ENCODE data around the gene IL36B. TPM values are rescaled to one million over a fixed set of nuclear protein-coding genes. Genes with fewer than 3 reads are reported as not detected.

Gene IL36B
- total RNA-seq, 4 donors from 2014 or later = not detected

- H3K4me1 ChIP-seq = no peaks in the 10 kb centered on the region
- no peaks in the 10 kb centered on the region for H3K27me3 ChIP-seq
- no peak overlapping the region for H3K4me3 ChIP-seq
- no peak for TF ChIP-seq CTCF (IDR thresholded peaks at IDR 0.05)
- no peak for TF ChIP-seq POLR2A (IDR thresholded peaks at IDR 0.05)
- H3K27ac ChIP-seq = no peak overlapping the region
- no peak for DNase-seq
- peaks cover 0 to 9% (median 0%) of the 10 kb centered on the region in 4 donors for H3K9me3 ChIP-seq
- no peaks in the 10 kb centered on the region for H3K36me3 ChIP-seq
Measured at GRCh38 chr2:113056521-113056920, 3.9 kb upstream of the IL36B start.

- no peaks in the 10 kb centered on the region for H3K4me1 ChIP-seq
- no peak overlapping the region for H3K4me3 ChIP-seq
- peaks cover 0 to 9% (median 0%) of the 10 kb centered on the region in 4 donors for H3K9me3 ChIP-seq
- TF ChIP-seq POLR2A (IDR thresholded peaks at IDR 0.05) (no peak), CTCF (IDR thresholded peaks at IDR 0.05) (no peak)
- no peaks in the 10 kb centered on the region for H3K27me3 ChIP-seq
- DNase-seq = no peak
- H3K27ac ChIP-seq = no peak overlapping the region
- no peaks in the 10 kb centered on the region for H3K36me3 ChIP-seq
Measured at GRCh38 chr2:113054066-113054465, 1.4 kb upstream of the IL36B start.

- Histone ChIP-seq H3K4me1 (no peaks in the 10 kb centered on the region), H3K27ac (no peak overlapping the region), H3K27me3 (no peaks in the 10 kb centered on the region), H3K4me3 (no peak overlapping the region), H3K36me3 (no peaks in the 10 kb centered on the region), H3K9me3 (peaks cover 0 to 9% (median 0%) of the 10 kb centered on the region in 4 donors)
- no peak for TF ChIP-seq CTCF (IDR thresholded peaks at IDR 0.05)
- TF ChIP-seq POLR2A (IDR thresholded peaks at IDR 0.05) = no peak
- DNase-seq = no peak
Measured at GRCh38 chr2:113053666-113054065, 999 bp upstream of the IL36B start.

GRCh38 chr2:113050921-113051895 lies 1.5 kb downstream of the IL36B start:
- TF ChIP-seq POLR2A (IDR thresholded peaks at IDR 0.05) = no peak
- no peak for TF ChIP-seq CTCF (IDR thresholded peaks at IDR 0.05)
- H3K9me3 ChIP-seq = peaks cover 0 to 9% (median 0%) of the 10 kb centered on the region in 4 donors
- no peaks in the 10 kb centered on the region for H3K36me3 ChIP-seq
- H3K4me3 ChIP-seq = no peak overlapping the region
- no peaks in the 10 kb centered on the region for H3K27me3 ChIP-seq
- no peak overlapping the region for H3K27ac ChIP-seq
- no peak for DNase-seq
- no peaks in the 10 kb centered on the region for H3K4me1 ChIP-seq

- Histone ChIP-seq H3K27me3 (no peaks in the 10 kb centered on the region), H3K27ac (no peak overlapping the region), H3K4me3 (no peak overlapping the region), H3K9me3 (no peaks in the 10 kb centered on the region), H3K36me3 (no peaks in the 10 kb centered on the region), H3K4me1 (no peaks in the 10 kb centered on the region)
- no peak for DNase-seq
- TF ChIP-seq CTCF (IDR thresholded peaks at IDR 0.05) (no peak), POLR2A (IDR thresholded peaks at IDR 0.05) (no peak)
Measured at GRCh38 chr2:113046465-113046864, 6.2 kb downstream of the IL36B start.

Data from Peyer's patch (tissue), 4 donors.